ENCODE measurements around the gene KIDINS220.
A peak's percentile ranks its signal among the peaks of the same experiment; 100 is the strongest.
"Not testable (repeated sequence)": the region's sequence is repeated elsewhere in the genome, so short reads cannot be mapped to it uniquely, and the experiment has no call there.

KIDINS220 gene

GRCh38 chr2:8750221-8750620, 87.2 kb downstream of the KIDINS220 start:
- DNase-seq: no peak

- DNase-seq: no peak
These were observed 94.2 kb downstream of the KIDINS220 start for GRCh38 chr2:8743261-8743660.

- no peak for DNase-seq
These were observed 97.3 kb downstream of the KIDINS220 start for GRCh38 chr2:8740136-8740535.

- no peak for DNase-seq
These were observed 99.7 kb downstream of the KIDINS220 start for GRCh38 chr2:8737571-8738175.

GRCh38 chr2:8732601-8733000, 104.8 kb downstream of the KIDINS220 start:
- no peak for DNase-seq

GRCh38 chr2:8729939-8730338, 107.5 kb downstream of the KIDINS220 start:
- DNase-seq: no peak

GRCh38 chr2:8729101-8729500, 108.3 kb downstream of the KIDINS220 start:
- not testable (repeated sequence) for DNase-seq

- DNase-seq: no peak
These were observed 109.0 kb downstream of the KIDINS220 start for GRCh38 chr2:8728305-8729015.

GRCh38 chr2:8725838-8726237, 111.6 kb downstream of the KIDINS220 start:
- no peak for DNase-seq

- DNase-seq: no peak
These were observed 114.4 kb downstream of the KIDINS220 start for GRCh38 chr2:8722986-8723385.

GRCh38 chr2:8721410-8721809, 116.0 kb downstream of the KIDINS220 start:
- DNase-seq: no peak

- no peak for DNase-seq
These were observed 116.7 kb downstream of the KIDINS220 start for GRCh38 chr2:8720741-8721140.

GRCh38 chr2:8719528-8719927, 117.9 kb downstream of the KIDINS220 start:
- DNase-seq: peak; percentile 7 to 69

- DNase-seq: no peak
These were observed 122.4 kb downstream of the KIDINS220 start for GRCh38 chr2:8714971-8715370.

- DNase-seq: no peak
These were observed 123.1 kb downstream of the KIDINS220 start for GRCh38 chr2:8714283-8714682.

GRCh38 chr2:8710951-8711350, 126.5 kb downstream of the KIDINS220 start:
- DNase-seq: no peak

- DNase-seq: no peak
These were observed 127.8 kb downstream of the KIDINS220 start for GRCh38 chr2:8709611-8710010.

GRCh38 chr2:8704906-8705305, 132.5 kb downstream of the KIDINS220 start:
- no peak for DNase-seq

GRCh38 chr2:8701681-8702379, 135.6 kb downstream of the KIDINS220 start:
- DNase-seq: no peak

GRCh38 chr2:8699839-8700238, 137.6 kb downstream of the KIDINS220 start:
- no peak for DNase-seq

- DNase-seq: no peak
These were observed 140.2 kb downstream of the KIDINS220 start for GRCh38 chr2:8697190-8697589.

GRCh38 chr2:8694737-8695136, 142.7 kb downstream of the KIDINS220 start:
- DNase-seq: no peak

- no peak for DNase-seq
These were observed 144.1 kb downstream of the KIDINS220 start for GRCh38 chr2:8693157-8693821.

GRCh38 chr2:8692783-8693156, 144.6 kb downstream of the KIDINS220 start:
- DNase-seq: no peak

Measured in NCI-H446 (cell line).